HCT116 (cell line): ENCODE measurements around the gene SLC23A1. TPM values are rescaled to one million over a fixed set of nuclear protein-coding genes. Genes with fewer than 3 reads are reported as not detected.

ENCODE experiments used
- ATAC-seq: fragments of 200-7000 bp; cut with Tn5 transposase; 2 replicates; pipeline ENCODE4 v1.9.1; 2020; ENCODE audit warnings: mild to moderate bottlenecking, moderate library complexity
- BruUV-seq: library from RNA; stranded (reverse); fragments of 400-500 nt; replicated peaks from 2 replicates; lab custom pipeline; 2021; lab: Mats Ljungman, UMichigan
- CTCF ChIA-PET: fragments of 300-600 bp; sonication (Branson Sonifier 250); formaldehyde crosslinking; loops from one replicate; lab custom pipeline; 2021; ENCODE audit warnings: antibody characterized with exemption; lab: Charles Lee
- POLR2A ChIA-PET: fragments of 300-600, 350-600 bp; sonication (Branson Sonifier 250); formaldehyde crosslinking; loops from one replicate; lab custom pipeline; 2021; ENCODE audit warnings: antibody characterized with exemption; lab: Charles Lee
- RAD21 ChIA-PET, 2 experiments: fragments of 300-600 bp; sonication (Branson Sonifier 250); formaldehyde crosslinking; loops; one replicate each; lab custom pipeline; 2023; ENCODE audit warnings: low total read pairs in 2 of 2; ENCODE audit not compliant: uncharacterized antibody in 2 of 2, unreplicated experiment in 2 of 2, low non-redundant PET in 1 of 2; lab: Charles Lee
- DNase-seq: peaks from one replicate; pipeline ENCODE4 v3.0.0-alpha.2; 2010; ENCODE audit warnings: low read depth, low spot score
- H2AFZ ChIP-seq: fragments of 200-600 bp; shearing (Covaris generic), sonication (generic); 2 replicates; pipeline ENCODE4 v1.6.1; 2017; ENCODE audit warnings: low read depth, mixed run types, mixed read lengths, antibody characterized with exemption, low read length; ENCODE audit not compliant: poor library complexity, severe bottlenecking
- H3K27ac ChIP-seq: 2 replicates; pipeline ENCODE4 v1.5.1; 2012; ENCODE audit warnings: low read depth, low read length
- H3K27me3 ChIP-seq: fragments of 200-600 bp; sonication (generic); 2 replicates; pipeline ENCODE4 v1.6.1; 2016; ENCODE audit warnings: mixed run types, low read length, mixed read lengths; ENCODE audit not compliant: insufficient read depth
- H3K36me3 ChIP-seq, 2 experiments: fragments of 200-500 bp in 1 of 2; fragments of 200-600 bp in 1 of 2; sonication (Bioruptor generic) in 1 of 2; sonication (generic) in 1 of 2; 2 replicates each; pipeline versions ENCODE4 v1.5.1 to v1.6.1; 2014 to 2016; ENCODE audit warnings: low read length in 2 of 2, inconsistent platforms in 1 of 2, mixed read lengths in 1 of 2, mixed run types in 1 of 2; ENCODE audit not compliant: insufficient read depth in 2 of 2, control insufficient read depth in 1 of 2
- H3K4me1 ChIP-seq, 2 experiments: fragments of 200-600 bp in 1 of 2; sonication (generic) in 1 of 2; 2 replicates each; pipeline versions ENCODE4 v1.5.1 to v1.6.1; 2012 to 2017; ENCODE audit warnings: low read length in 2 of 2, inconsistent platforms in 1 of 2, mild to moderate bottlenecking in 1 of 2, mixed read lengths in 1 of 2, mixed run types in 1 of 2, moderate library complexity in 1 of 2; ENCODE audit not compliant: insufficient read depth in 2 of 2, control insufficient read depth in 1 of 2
- H3K4me2 ChIP-seq: fragments of 200-600 bp; sonication (generic); 2 replicates; pipeline ENCODE4 v1.6.1; 2017; ENCODE audit warnings: mixed run types, low read length, mixed read lengths
- H3K4me3 ChIP-seq, 2 experiments: fragments of 200-600 bp in 1 of 2; sonication (generic) in 1 of 2; replicated peaks in 1 of 2; 2 replicates each; pipeline ENCODE4 v1.5.1; 2011 to 2016; ENCODE audit warnings: low read length in 2 of 2, control low read depth in 1 of 2, low read depth in 1 of 2, mild to moderate bottlenecking in 1 of 2, mixed read lengths in 1 of 2, mixed run types in 1 of 2
- H3K79me2 ChIP-seq: fragments of 200-600 bp; sonication (generic); 2 replicates; pipeline ENCODE4 v1.6.1; 2017; ENCODE audit warnings: mild to moderate bottlenecking, mixed run types, low read length, moderate library complexity, mixed read lengths; ENCODE audit not compliant: insufficient read depth
- H3K9ac ChIP-seq: fragments of 200-600 bp; sonication (generic); 2 replicates; pipeline ENCODE4 v1.6.1; 2016; ENCODE audit warnings: low read length, mixed read lengths
- H3K9me2 ChIP-seq: fragments of 200-600 bp; sonication (generic), shearing (Covaris generic); 2 replicates; pipeline ENCODE4 v1.6.1; 2017; ENCODE audit warnings: mixed run types, mild to moderate bottlenecking, moderate library complexity; ENCODE audit not compliant: insufficient read depth
- H3K9me3 ChIP-seq, 2 experiments: fragments of 200-500 bp in 1 of 2; fragments of 200-600 bp in 1 of 2; sonication (Bioruptor generic) in 1 of 2; sonication (generic) in 1 of 2; 2 replicates each; pipeline ENCODE4 v1.6.1; 2014 to 2017; ENCODE audit warnings: low read length in 2 of 2, mixed read lengths in 2 of 2, inconsistent platforms in 1 of 2, low read depth in 1 of 2, mild to moderate bottlenecking in 1 of 2, mixed run types in 1 of 2, moderate library complexity in 1 of 2; ENCODE audit not compliant: control insufficient read depth in 1 of 2, insufficient read depth in 1 of 2
- H4K20me1 ChIP-seq: fragments of 200-600 bp; sonication (generic), shearing (Covaris generic); 2 replicates; pipeline ENCODE4 v1.6.1; 2017; ENCODE audit warnings: mixed run types, mild to moderate bottlenecking, moderate library complexity; ENCODE audit not compliant: insufficient read depth
- EGR1 ChIP-seq: IDR thresholded peaks from 2 replicates; pipeline ENCODE4 v1.6.1; 2012; ENCODE audit warnings: low read depth
- POLR2AphosphoS5 ChIP-seq: IDR thresholded peaks from 2 replicates; pipeline ENCODE4 v1.6.1; 2011; ENCODE audit warnings: mild to moderate bottlenecking, low read depth, low read length, moderate library complexity
- intact Hi-C: fragments of 100-400 bp; cut with micrococcal nuclease; formaldehyde crosslinking; loops from 2 replicates; pipeline ENCODE4 v1.10.0; 2022
- total RNA-seq: library from RNA; stranded (reverse); gene quantifications from one replicate; pipeline ENCODE4 v1.2.1, GENCODE V29; 2021; ENCODE audit not compliant: unreplicated experiment

Gene SLC23A1
- total RNA-seq, 1 experiment from 2014 or later, result not detected

DNA sequence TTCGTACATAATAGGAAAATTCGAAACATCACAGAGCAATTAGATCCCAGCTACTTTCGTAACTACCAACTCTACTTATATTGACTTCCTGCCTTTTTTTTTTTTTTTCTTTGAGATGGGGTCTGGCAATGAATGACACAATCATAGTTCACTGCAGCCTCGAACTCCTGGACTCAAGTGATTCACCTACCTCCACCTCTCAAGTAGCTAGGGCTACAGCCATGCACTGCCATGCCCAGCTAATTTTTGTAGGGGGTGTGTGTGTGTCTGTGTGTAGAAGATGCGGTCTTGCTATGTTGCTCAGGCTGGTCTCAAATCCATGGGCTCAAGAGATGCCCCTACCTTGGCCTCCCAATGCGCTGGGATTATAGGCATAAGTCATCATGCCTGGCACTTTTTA lies 47.3 kb downstream of the SLC23A1 start:
- ChIA-PET RAD21 (no interaction called here), CTCF (interaction anchor here (0.7 kb wide), 1 partner anchor 9 kb away, joined by 3 read pairs; no protein-coding TSS in a partner anchor), POLR2A (no interaction called here)
- no peaks in the 10 kb centered on the region for H3K9me3 ChIP-seq
- peaks cover 3% of the 10 kb centered on the region; the same call in 1 of the 2 replicates for H4K20me1 ChIP-seq
- intact Hi-C loops, result no loop called here
- peaks cover 0 to under 1% of the 10 kb centered on the region in 2 experiments; a peak in 2 of 4 replicates for H3K4me1 ChIP-seq
- no peaks in the 10 kb centered on the region for H3K9me2 ChIP-seq
- DNase-seq, result no peak
- H3K27me3 ChIP-seq, result no peaks in the 10 kb centered on the region
- H3K79me2 ChIP-seq, result peaks cover under 1% of the 10 kb centered on the region; the same call in 1 of the 2 replicates
- no TSS peak for BruUV-seq
- no peak overlapping the region for H3K27ac ChIP-seq
- no peak overlapping the region for H3K4me3 ChIP-seq
- no peak overlapping the region for H2AFZ ChIP-seq
- ATAC-seq, result peak; percentile 31
- no peak for TF ChIP-seq EGR1
- TF ChIP-seq POLR2AphosphoS5, result peak; percentile 42
- H3K9ac ChIP-seq, result no peak overlapping the region
- H3K4me2 ChIP-seq, result no peak overlapping the region
- peaks cover 14 to 17% of the 10 kb centered on the region in 2 experiments; a peak in 3 of 4 replicates for H3K36me3 ChIP-seq

Other genes with a start within 250 kb of the SLC23A1 start
- gene SIL1, start 184.9 kb downstream of the SLC23A1 start, total RNA-seq, result 34.0 TPM
- gene MATR3, start 89.6 kb downstream of the SLC23A1 start, total RNA-seq, result 123 TPM
- gene PAIP2, start 41.4 kb downstream of the SLC23A1 start, total RNA-seq, result 108 TPM
- 0.81 TPM for gene MZB1, start 6.6 kb upstream of the SLC23A1 start, total RNA-seq
- gene PROB1, start 11.8 kb upstream of the SLC23A1 start, total RNA-seq, result 1.7 TPM
- gene SPATA24, start 20.8 kb upstream of the SLC23A1 start, total RNA-seq, result 3.1 TPM
- 5.7 TPM for gene DNAJC18, start 56.2 kb upstream of the SLC23A1 start, total RNA-seq
- gene ECSCR, start 79.4 kb upstream of the SLC23A1 start, total RNA-seq, result not detected
- not detected for gene SMIM33, start 87.7 kb upstream of the SLC23A1 start, total RNA-seq
- 17.7 TPM for gene STING1, start 99.5 kb upstream of the SLC23A1 start, total RNA-seq
- gene UBE2D2, start 178.0 kb upstream of the SLC23A1 start, total RNA-seq, result 140 TPM